MCF 10A (cell line): Measurements from ENCODE around the gene CAPN11. TPM values are rescaled to one million over a fixed set of nuclear protein-coding genes. Genes with fewer than 3 reads are reported as not detected.

ENCODE experiments used
- BruUV-seq: library from RNA; stranded (reverse); fragments of 400-500 nt; replicated peaks from 2 replicates; lab custom pipeline; 2021; lab: Mats Ljungman, UMichigan
- CTCF ChIA-PET: fragments of 300-600 bp; sonication (Branson Sonifier 250); formaldehyde crosslinking; extraction: SDS; loops from one replicate; lab custom pipeline; 2021; ENCODE audit warnings: antibody characterized with exemption, inconsistent platforms; lab: Yijun Ruan, JAX
- POLR2A ChIA-PET: fragments of 300-600, 350-650 bp; sonication (Branson Sonifier 250); formaldehyde crosslinking; extraction: SDS; loops from one replicate; lab custom pipeline; 2020; ENCODE audit warnings: antibody characterized with exemption, inconsistent platforms; lab: Yijun Ruan, JAX
- DNase-seq: peaks from one replicate; pipeline ENCODE4 v3.0.0-alpha.2; 2018; ENCODE audit not compliant: unreplicated experiment
- H3K27ac Mint-ChIP-seq: one replicate; pipeline ENCODE4 v1.8.0; 2022; ENCODE audit warnings: mild to moderate bottlenecking, low read depth, mixed read lengths; ENCODE audit not compliant: unreplicated experiment
- H3K27me3 Mint-ChIP-seq: one replicate; pipeline ENCODE4 v1.8.0; 2022; ENCODE audit warnings: mixed read lengths; ENCODE audit not compliant: insufficient read depth, unreplicated experiment
- H3K36me3 Mint-ChIP-seq: one replicate; pipeline ENCODE4 v1.8.0; 2022; ENCODE audit warnings: mild to moderate bottlenecking, moderate library complexity, mixed read lengths; ENCODE audit not compliant: insufficient read depth, unreplicated experiment
- H3K4me1 Mint-ChIP-seq: one replicate; pipeline ENCODE4 v1.8.0; 2022; ENCODE audit warnings: mixed read lengths; ENCODE audit not compliant: insufficient read depth, unreplicated experiment
- H3K4me3 Mint-ChIP-seq: one replicate; pipeline ENCODE4 v1.8.0; 2022; ENCODE audit warnings: mild to moderate bottlenecking, moderate library complexity, mixed read lengths; ENCODE audit not compliant: unreplicated experiment
- H3K9me3 Mint-ChIP-seq: one replicate; pipeline ENCODE4 v1.8.0; 2022; ENCODE audit warnings: mixed read lengths; ENCODE audit not compliant: unreplicated experiment
- intact Hi-C: fragments of 100-400 bp; cut with micrococcal nuclease; formaldehyde crosslinking; loops from 2 replicates; pipeline ENCODE4 v1.14.1; 2022
- total RNA-seq: library from RNA; stranded (reverse); gene quantifications from 2 replicates; pipeline ENCODE4 v1.2.3, GENCODE V29; 2022
- TF ChIP-seq, protein P1 (sequence below): fragments of 200-600 bp; IDR thresholded peaks from one replicate; pipeline ENCODE4 v1.8.0; 2022; ENCODE audit warnings: antibody characterized with exemption, mild to moderate bottlenecking; ENCODE audit not compliant: unreplicated experiment

The CAPN11 gene
- total RNA-seq, 1 experiment from 2014 or later, result not detected

DNA sequence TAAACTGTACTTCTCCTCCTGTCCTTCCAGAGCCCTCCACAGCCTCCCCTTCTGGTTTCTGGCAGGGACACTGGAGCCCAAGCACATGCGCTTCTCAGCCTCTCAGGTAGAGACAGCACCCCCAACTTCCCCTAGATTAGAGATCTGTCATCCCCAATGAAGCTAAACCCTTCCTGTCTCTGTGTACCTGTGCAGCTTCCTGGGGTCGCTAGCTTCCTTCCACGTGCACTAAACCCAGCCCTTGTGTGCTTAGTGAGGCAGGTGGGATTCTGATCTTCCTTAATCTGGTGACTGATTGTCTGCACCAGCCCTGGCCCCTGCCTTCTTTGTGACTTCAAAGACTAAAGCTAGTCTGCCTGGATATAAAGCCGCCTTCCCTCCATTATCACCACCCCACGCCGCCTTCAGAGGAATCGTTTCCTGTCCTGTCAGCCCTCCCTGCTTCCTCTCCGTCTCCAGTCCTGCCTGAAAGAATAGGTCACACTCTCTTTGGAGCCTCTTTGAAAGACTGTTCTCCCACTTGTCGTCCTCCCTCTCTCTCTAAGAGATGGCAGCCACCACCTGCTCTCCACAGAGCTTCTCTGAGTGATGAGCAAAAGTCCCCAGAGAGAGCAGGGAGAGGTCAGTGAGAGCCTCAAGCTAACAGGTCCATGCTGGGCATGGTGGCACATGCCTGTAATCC lies 27.5 kb downstream of the CAPN11 start:
- Mint-ChIP-seq H3K27ac (no peak overlapping the region), H3K27me3 (peaks cover 17% of the 10 kb centered on the region), H3K4me1 (no peaks in the 10 kb centered on the region), H3K9me3 (no peaks in the 10 kb centered on the region), H3K36me3 (no peaks in the 10 kb centered on the region), H3K4me3 (no peak overlapping the region)
- TF ChIP-seq, protein P1, sequence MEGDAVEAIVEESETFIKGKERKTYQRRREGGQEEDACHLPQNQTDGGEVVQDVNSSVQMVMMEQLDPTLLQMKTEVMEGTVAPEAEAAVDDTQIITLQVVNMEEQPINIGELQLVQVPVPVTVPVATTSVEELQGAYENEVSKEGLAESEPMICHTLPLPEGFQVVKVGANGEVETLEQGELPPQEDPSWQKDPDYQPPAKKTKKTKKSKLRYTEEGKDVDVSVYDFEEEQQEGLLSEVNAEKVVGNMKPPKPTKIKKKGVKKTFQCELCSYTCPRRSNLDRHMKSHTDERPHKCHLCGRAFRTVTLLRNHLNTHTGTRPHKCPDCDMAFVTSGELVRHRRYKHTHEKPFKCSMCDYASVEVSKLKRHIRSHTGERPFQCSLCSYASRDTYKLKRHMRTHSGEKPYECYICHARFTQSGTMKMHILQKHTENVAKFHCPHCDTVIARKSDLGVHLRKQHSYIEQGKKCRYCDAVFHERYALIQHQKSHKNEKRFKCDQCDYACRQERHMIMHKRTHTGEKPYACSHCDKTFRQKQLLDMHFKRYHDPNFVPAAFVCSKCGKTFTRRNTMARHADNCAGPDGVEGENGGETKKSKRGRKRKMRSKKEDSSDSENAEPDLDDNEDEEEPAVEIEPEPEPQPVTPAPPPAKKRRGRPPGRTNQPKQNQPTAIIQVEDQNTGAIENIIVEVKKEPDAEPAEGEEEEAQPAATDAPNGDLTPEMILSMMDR, result no peak
- ChIA-PET CTCF (interaction anchor here (0.8 to 1.0 kb wide), 2 partner anchors 13 to 37 kb away, joined by 3 to 5 read pairs; no protein-coding TSS in a partner anchor), POLR2A (interaction anchor here (0.6 to 0.9 kb wide), 3 partner anchors 13 to 1597 kb away, joined by 3 to 4 read pairs (median 3); no protein-coding TSS in a partner anchor)
- DNase-seq, result no peak
- no TSS peak for BruUV-seq
- intact Hi-C loops, result no loop called here

DNA sequence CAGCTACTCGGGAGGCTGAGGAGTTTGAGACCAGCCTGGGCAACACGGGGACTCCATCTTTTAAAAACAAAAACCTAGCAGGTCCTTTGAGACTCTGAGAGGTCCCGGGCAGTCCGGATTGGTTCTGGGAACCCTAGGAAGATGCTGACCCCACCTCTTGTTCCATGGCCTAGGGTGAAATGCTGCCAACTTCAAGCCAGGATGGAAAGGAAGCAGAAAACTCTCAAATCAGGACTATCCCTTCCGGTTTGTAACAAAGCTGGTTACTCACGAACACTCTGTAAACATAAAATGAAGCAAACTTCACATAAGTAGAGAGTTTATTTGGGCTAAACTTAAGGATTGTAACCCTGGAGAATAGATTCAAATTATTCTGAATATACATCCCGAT lies 28.0 kb downstream of the CAPN11 start:
- Mint-ChIP-seq H3K4me3 (no peak overlapping the region), H3K9me3 (no peaks in the 10 kb centered on the region), H3K27ac (no peak overlapping the region), H3K36me3 (no peaks in the 10 kb centered on the region), H3K27me3 (peaks cover 17% of the 10 kb centered on the region), H3K4me1 (no peaks in the 10 kb centered on the region)
- CTCF ChIA-PET, result no interaction called here
- TF ChIP-seq, protein P1, result no peak
- intact Hi-C loops, result no loop called here
- DNase-seq, result no peak
- POLR2A ChIA-PET, result interaction anchor here (0.7 to 0.9 kb wide), 2 partner anchors 12 to 1596 kb away, joined by 3 to 4 read pairs; no protein-coding TSS in a partner anchor
- BruUV-seq, result no TSS peak

DNA sequence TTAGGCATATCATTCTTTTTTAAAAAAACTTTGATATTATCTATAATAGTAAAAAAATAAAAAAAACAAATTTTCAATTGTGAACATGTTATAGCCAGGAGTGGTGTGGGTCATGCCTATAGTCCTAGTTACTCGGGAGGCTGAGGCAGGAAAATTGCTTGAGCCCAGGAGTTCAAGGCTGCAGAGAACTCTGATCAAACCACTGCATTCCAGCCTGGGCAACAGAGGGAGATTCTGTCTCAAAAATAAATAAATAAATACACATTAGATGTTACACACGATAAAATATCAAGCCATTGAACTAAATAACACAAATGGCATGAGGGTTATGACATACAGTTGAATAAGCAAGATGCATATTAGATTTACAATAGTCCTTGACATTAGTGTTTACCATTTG lies 30.2 kb downstream of the CAPN11 start:
- TF ChIP-seq, protein P1, result no peak
- ChIA-PET CTCF (interaction anchor here (0.5 to 1.1 kb wide), 5 partner anchors 17 to 759 kb away, joined by 3 read pairs; partner anchors contain the start of gene SLC35B2), POLR2A (interaction anchor here (1.0 kb wide), 1 partner anchor 124 kb away, joined by 3 read pairs; no protein-coding TSS in a partner anchor)
- BruUV-seq, result no TSS peak
- peaks cover 17% of the 10 kb centered on the region for H3K27me3 Mint-ChIP-seq
- H3K36me3 Mint-ChIP-seq, result no peaks in the 10 kb centered on the region
- no peak overlapping the region for H3K4me3 Mint-ChIP-seq
- no peaks in the 10 kb centered on the region for H3K9me3 Mint-ChIP-seq
- intact Hi-C loops, result no loop called here
- DNase-seq, result no peak
- H3K4me1 Mint-ChIP-seq, result no peaks in the 10 kb centered on the region
- no peak overlapping the region for H3K27ac Mint-ChIP-seq

DNA sequence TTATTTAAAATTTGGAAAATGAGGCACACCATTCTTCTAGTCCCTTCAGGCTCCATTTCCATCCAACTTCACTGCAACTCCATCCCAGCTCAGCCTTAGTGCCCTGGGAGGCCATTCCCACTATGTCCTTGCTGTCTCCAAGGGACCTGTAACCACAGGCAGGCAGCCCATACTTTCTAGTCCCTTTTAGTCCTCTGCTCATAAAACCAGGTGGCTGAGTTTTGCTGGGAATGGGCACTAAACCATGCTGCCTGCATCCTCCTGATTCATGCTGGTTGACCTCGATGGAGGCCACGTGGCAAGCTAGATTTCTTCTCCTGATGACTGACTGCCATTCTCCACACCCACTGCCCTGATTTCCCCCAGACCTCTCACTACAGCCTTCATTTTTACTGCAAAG lies 30.6 kb downstream of the CAPN11 start:
- ChIA-PET CTCF (interaction anchor here (0.5 to 1.1 kb wide), 5 partner anchors 17 to 759 kb away, joined by 3 read pairs; no protein-coding TSS in a partner anchor), POLR2A (interaction anchor here (0.6 kb wide), 1 partner anchor 10 kb away, joined by 4 read pairs; no protein-coding TSS in a partner anchor)
- H3K4me1 Mint-ChIP-seq, result no peaks in the 10 kb centered on the region
- BruUV-seq, result no TSS peak
- no peak overlapping the region for H3K27ac Mint-ChIP-seq
- DNase-seq, result no peak
- peaks cover 17% of the 10 kb centered on the region for H3K27me3 Mint-ChIP-seq
- no peak overlapping the region for H3K4me3 Mint-ChIP-seq
- TF ChIP-seq, protein P1, result no peak
- intact Hi-C loops, result no loop called here
- no peaks in the 10 kb centered on the region for H3K36me3 Mint-ChIP-seq
- no peaks in the 10 kb centered on the region for H3K9me3 Mint-ChIP-seq
